Liver (tissue), 9 donors: ENCODE measurements around the gene ARHGEF10L. TPM values are rescaled to one million over a fixed set of nuclear protein-coding genes. Genes with fewer than 3 reads are reported as not detected.

Experiments used
- DNase-seq: peaks from one replicate; pipeline ENCODE4 v3.0.0-alpha.2; 2017; ENCODE audit warnings: low spot score
- H3K27ac ChIP-seq, 2 donors: one replicate each; pipeline ENCODE4 v1.7.0; 2013; ENCODE audit warnings: inconsistent platforms in 2 of 2, low read length in 2 of 2, control low read depth in 1 of 2, low read depth in 1 of 2, mild to moderate bottlenecking in 1 of 2
- H3K27me3 ChIP-seq, 4 donors: one replicate each; pipeline versions ENCODE4 v1.6.1 to v1.7.0; 2013; ENCODE audit warnings: low read length in 3 of 4, inconsistent platforms in 1 of 4, mild to moderate bottlenecking in 1 of 4, moderate library complexity in 1 of 4; ENCODE audit not compliant: control insufficient read depth in 4 of 4, insufficient read depth in 4 of 4
- H3K36me3 ChIP-seq, 4 donors: one replicate each; pipeline versions ENCODE4 v1.6.1 to v1.7.0; 2013; ENCODE audit warnings: low read length in 3 of 4, mild to moderate bottlenecking in 3 of 4, low read depth in 1 of 4, moderate library complexity in 1 of 4; ENCODE audit not compliant: control insufficient read depth in 4 of 4, insufficient read depth in 3 of 4
- H3K4me1 ChIP-seq, 4 donors: one replicate each; pipeline versions ENCODE4 v1.6.1 to v1.7.0; 2013; ENCODE audit warnings: low read length in 3 of 4, mild to moderate bottlenecking in 3 of 4, moderate library complexity in 1 of 4; ENCODE audit not compliant: control insufficient read depth in 4 of 4, insufficient read depth in 4 of 4
- H3K4me3 ChIP-seq, 3 donors: one replicate each; pipeline versions ENCODE4 v1.6.1 to v1.7.0; 2013; ENCODE audit warnings: low read length in 3 of 3, control low read depth in 1 of 3, low read depth in 1 of 3, mild to moderate bottlenecking in 1 of 3
- H3K9ac ChIP-seq, 2 donors: one replicate each; pipeline ENCODE4 v1.7.0; 2013; ENCODE audit warnings: low read length in 2 of 2, mild to moderate bottlenecking in 2 of 2, moderate library complexity in 2 of 2, control low read depth in 1 of 2, low read depth in 1 of 2
- H3K9me3 ChIP-seq, 4 donors: one replicate each; pipeline versions ENCODE4 v1.6.1 to v1.7.0; 2013; ENCODE audit warnings: low read length in 3 of 4; ENCODE audit not compliant: control insufficient read depth in 4 of 4
- FOXA1 ChIP-seq: IDR thresholded peaks from 2 replicates; pipeline ENCODE4 v1.6.1; 2016; ENCODE audit warnings: antibody characterized with exemption
- FOXA2 ChIP-seq: IDR thresholded peaks from 2 replicates; pipeline ENCODE4 v1.6.1; 2016; ENCODE audit warnings: antibody characterized with exemption
- GABPA ChIP-seq, 2 donors: IDR thresholded peaks in 1 of 2; conservative IDR thresholded peaks in 1 of 2; 2 replicates each; pipeline ENCODE4 v1.6.1; 2016; ENCODE audit warnings: antibody characterized with exemption in 2 of 2, mild to moderate bottlenecking in 1 of 2, moderate library complexity in 1 of 2
- HNF4A ChIP-seq, 2 donors: conservative IDR thresholded peaks; 2 replicates each; pipeline ENCODE4 v1.6.1; 2016; ENCODE audit warnings: antibody characterized with exemption in 2 of 2, mild to moderate bottlenecking in 2 of 2
- HNF4G ChIP-seq: IDR thresholded peaks from 2 replicates; pipeline ENCODE4 v1.6.1; 2016; ENCODE audit warnings: antibody characterized with exemption
- JUND ChIP-seq, 2 donors: IDR thresholded peaks; 2 replicates each; pipeline ENCODE4 v1.6.1; 2016; ENCODE audit warnings: antibody characterized with exemption in 2 of 2
- NR2F2 ChIP-seq: IDR thresholded peaks from 2 replicates; pipeline ENCODE4 v1.6.1; 2016; ENCODE audit warnings: antibody characterized with exemption
- RAD21 ChIP-seq, 2 donors: IDR thresholded peaks; 2 replicates each; pipeline ENCODE4 v1.6.1; 2016; ENCODE audit warnings: antibody characterized with exemption in 2 of 2, mild to moderate bottlenecking in 2 of 2
- RXRA ChIP-seq, 2 donors: IDR thresholded peaks; 2 replicates each; pipeline ENCODE4 v1.6.1; 2017 to 2018; ENCODE audit warnings: antibody characterized with exemption in 2 of 2, mild to moderate bottlenecking in 1 of 2
- SP1 ChIP-seq: IDR thresholded peaks from 2 replicates; pipeline ENCODE4 v1.6.1; 2018; ENCODE audit warnings: antibody characterized with exemption, mild to moderate bottlenecking
- TAF1 ChIP-seq: conservative IDR thresholded peaks from 2 replicates; pipeline ENCODE4 v1.6.1; 2016; ENCODE audit warnings: antibody characterized with exemption, mild to moderate bottlenecking
- WGBS: extraction: QIAGEN DNeasy Blood & Tissue Kit; methylation state at CpG from one replicate; pipeline ENCODE4 v1.1.7; 2013; 5-methylcytosine and 5-hydroxymethylcytosine counted together
- polyA plus RNA-seq, 2 donors: library from polyadenylated mRNA; stranded (reverse) in 1 of 2; unstranded in 1 of 2; fragments of 200-250 nt in 1 of 2; fragments of >200 nt in 1 of 2; fragmentation: Nextera tagmentation in 1 of 2; extraction: Ambion mirVana in 1 of 2; gene quantifications; one replicate each; pipeline versions ENCODE4 v1.2.1 to v1.2.3, GENCODE V29; 2013 to 2015
- total RNA-seq, 2 donors: library from RNA; depleted of rRNA; stranded (reverse); fragments of >200 nt; gene quantifications; one replicate each; pipeline ENCODE4 v1.2.3, GENCODE V29; 2014
- TF ChIP-seq, protein P1 (sequence below): IDR thresholded peaks from 2 replicates; pipeline ENCODE4 v1.6.1; 2016; ENCODE audit warnings: antibody characterized with exemption
- TF ChIP-seq, protein P2 (sequence below): IDR thresholded peaks from 2 replicates; pipeline ENCODE4 v1.6.1; 2016; ENCODE audit warnings: antibody characterized with exemption, mild to moderate bottlenecking
- TF ChIP-seq, protein P3 (sequence below): fragments of 150-350 bp; IDR thresholded peaks from 2 replicates; pipeline ENCODE4 v1.5.1; 2017; ENCODE audit warnings: improper control_type of control experiment, low read depth, low read length; ENCODE audit not compliant: missing input control
- donor health status: healthy.
- donor health status: healthy.
- donor health status: healthy.
- donor health status: healthy.
- donor health status: healthy.

Gene ARHGEF10L
- total and polyA plus RNA-seq, 4 donors, result 26.3 to 169 (median 57.5) TPM

DNA sequence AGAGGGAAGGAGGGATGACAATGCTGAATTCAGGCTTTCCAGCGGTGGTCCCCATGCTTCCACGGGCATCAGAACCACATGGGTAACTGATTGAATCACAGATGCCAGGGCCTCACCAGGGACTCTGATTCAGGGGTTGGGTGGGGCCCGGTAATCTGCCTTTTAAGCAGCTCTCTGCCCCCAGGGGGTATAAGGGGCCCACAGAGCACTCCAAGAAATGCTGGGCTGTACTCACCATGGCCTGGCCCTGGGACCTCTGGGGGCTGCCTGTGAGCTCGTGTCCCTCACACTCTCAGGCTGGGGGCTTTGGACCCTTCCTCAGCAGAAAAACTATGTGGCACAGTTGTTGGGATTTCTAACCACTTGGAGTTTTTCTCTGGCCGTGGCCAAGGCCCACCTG is 70.6 kb downstream of the ARHGEF10L start:
- Histone ChIP-seq H3K9me3 (no peaks in the 10 kb centered on the region), H3K36me3 (peaks cover 9 to 84% (median 55%) of the 10 kb centered on the region in 4 donors), H3K27me3 (no peaks in the 10 kb centered on the region), H3K9ac (no peak overlapping the region), H3K4me3 (no peak overlapping the region), H3K27ac (no peak overlapping the region), H3K4me1 (peaks cover 0 to 11% (median 4%) of the 10 kb centered on the region in 4 donors)
- no peak for DNase-seq
- WGBS, result 88% methylated on average over 5 of the region's 5 CpGs
- TF ChIP-seq HNF4G (no peak), SP1 (no peak), HNF4A (conservative IDR thresholded peaks at IDR 0.05) (no peak), FOXA1 (no peak), RXRA (IDR thresholded peaks at IDR 0.05) (no peak), RAD21 (IDR thresholded peaks at IDR 0.05) (no peak), GABPA (IDR thresholded peaks at IDR 0.05 in 1 of 2, conservative IDR thresholded peaks at IDR 0.05 in 1 of 2) (no peak), FOXA2 (no peak), NR2F2 (no peak), TAF1 (no peak)
- TF ChIP-seq, protein P1, sequence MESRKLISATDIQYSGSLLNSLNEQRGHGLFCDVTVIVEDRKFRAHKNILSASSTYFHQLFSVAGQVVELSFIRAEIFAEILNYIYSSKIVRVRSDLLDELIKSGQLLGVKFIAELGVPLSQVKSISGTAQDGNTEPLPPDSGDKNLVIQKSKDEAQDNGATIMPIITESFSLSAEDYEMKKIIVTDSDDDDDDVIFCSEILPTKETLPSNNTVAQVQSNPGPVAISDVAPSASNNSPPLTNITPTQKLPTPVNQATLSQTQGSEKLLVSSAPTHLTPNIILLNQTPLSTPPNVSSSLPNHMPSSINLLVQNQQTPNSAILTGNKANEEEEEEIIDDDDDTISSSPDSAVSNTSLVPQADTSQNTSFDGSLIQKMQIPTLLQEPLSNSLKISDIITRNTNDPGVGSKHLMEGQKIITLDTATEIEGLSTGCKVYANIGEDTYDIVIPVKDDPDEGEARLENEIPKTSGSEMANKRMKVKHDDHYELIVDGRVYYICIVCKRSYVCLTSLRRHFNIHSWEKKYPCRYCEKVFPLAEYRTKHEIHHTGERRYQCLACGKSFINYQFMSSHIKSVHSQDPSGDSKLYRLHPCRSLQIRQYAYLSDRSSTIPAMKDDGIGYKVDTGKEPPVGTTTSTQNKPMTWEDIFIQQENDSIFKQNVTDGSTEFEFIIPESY, result no peak

DNA sequence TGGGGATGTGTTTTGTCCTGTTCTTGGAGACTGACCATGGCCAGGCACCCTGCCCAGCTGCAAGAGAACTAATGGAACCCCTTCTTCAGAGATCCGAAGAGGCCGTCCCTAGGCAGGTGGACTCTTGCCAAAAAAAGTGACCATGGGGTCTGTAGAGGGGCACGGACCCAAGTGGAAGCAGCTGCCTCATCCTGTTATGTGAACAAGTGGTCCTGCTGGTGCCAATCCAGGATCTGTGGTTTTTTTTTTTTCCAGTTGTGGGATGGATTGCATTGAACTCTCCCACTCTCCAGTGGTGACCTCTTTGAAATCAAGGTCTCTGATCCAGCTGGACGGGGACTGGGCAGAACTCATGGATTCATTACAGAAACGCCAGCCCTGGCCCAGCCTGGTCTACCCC is 71.2 kb downstream of the ARHGEF10L start:
- DNase-seq, result no peak
- Histone ChIP-seq H3K4me1 (peaks cover 0 to 5% (median 2%) of the 10 kb centered on the region in 4 donors), H3K4me3 (no peak overlapping the region), H3K27ac (no peak overlapping the region), H3K36me3 (peaks cover 9 to 89% (median 59%) of the 10 kb centered on the region in 4 donors), H3K9me3 (no peaks in the 10 kb centered on the region), H3K9ac (no peak overlapping the region), H3K27me3 (no peaks in the 10 kb centered on the region)
- 63% methylated on average over 5 of the region's 5 CpGs for WGBS
- no peak for TF ChIP-seq RXRA (IDR thresholded peaks at IDR 0.05)
- TF ChIP-seq, protein P2, sequence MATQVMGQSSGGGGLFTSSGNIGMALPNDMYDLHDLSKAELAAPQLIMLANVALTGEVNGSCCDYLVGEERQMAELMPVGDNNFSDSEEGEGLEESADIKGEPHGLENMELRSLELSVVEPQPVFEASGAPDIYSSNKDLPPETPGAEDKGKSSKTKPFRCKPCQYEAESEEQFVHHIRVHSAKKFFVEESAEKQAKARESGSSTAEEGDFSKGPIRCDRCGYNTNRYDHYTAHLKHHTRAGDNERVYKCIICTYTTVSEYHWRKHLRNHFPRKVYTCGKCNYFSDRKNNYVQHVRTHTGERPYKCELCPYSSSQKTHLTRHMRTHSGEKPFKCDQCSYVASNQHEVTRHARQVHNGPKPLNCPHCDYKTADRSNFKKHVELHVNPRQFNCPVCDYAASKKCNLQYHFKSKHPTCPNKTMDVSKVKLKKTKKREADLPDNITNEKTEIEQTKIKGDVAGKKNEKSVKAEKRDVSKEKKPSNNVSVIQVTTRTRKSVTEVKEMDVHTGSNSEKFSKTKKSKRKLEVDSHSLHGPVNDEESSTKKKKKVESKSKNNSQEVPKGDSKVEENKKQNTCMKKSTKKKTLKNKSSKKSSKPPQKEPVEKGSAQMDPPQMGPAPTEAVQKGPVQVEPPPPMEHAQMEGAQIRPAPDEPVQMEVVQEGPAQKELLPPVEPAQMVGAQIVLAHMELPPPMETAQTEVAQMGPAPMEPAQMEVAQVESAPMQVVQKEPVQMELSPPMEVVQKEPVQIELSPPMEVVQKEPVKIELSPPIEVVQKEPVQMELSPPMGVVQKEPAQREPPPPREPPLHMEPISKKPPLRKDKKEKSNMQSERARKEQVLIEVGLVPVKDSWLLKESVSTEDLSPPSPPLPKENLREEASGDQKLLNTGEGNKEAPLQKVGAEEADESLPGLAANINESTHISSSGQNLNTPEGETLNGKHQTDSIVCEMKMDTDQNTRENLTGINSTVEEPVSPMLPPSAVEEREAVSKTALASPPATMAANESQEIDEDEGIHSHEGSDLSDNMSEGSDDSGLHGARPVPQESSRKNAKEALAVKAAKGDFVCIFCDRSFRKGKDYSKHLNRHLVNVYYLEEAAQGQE, result no peak
- TF ChIP-seq, protein P3, sequence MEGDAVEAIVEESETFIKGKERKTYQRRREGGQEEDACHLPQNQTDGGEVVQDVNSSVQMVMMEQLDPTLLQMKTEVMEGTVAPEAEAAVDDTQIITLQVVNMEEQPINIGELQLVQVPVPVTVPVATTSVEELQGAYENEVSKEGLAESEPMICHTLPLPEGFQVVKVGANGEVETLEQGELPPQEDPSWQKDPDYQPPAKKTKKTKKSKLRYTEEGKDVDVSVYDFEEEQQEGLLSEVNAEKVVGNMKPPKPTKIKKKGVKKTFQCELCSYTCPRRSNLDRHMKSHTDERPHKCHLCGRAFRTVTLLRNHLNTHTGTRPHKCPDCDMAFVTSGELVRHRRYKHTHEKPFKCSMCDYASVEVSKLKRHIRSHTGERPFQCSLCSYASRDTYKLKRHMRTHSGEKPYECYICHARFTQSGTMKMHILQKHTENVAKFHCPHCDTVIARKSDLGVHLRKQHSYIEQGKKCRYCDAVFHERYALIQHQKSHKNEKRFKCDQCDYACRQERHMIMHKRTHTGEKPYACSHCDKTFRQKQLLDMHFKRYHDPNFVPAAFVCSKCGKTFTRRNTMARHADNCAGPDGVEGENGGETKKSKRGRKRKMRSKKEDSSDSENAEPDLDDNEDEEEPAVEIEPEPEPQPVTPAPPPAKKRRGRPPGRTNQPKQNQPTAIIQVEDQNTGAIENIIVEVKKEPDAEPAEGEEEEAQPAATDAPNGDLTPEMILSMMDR, result no peak
- no peak for TF ChIP-seq JUND (IDR thresholded peaks at IDR 0.05)
- TF ChIP-seq NR2F2, result no peak
